Globus pallidus (tissue), 1 donor: Measurements from ENCODE around the gene CYB561D2.
A peak's percentile ranks its signal among the peaks of the same experiment; 100 is the strongest.

Experiments used
- DNase-seq: peaks from one replicate; pipeline ENCODE4 v3.0.0-alpha.2; 2015; ENCODE audit warnings: low spot score

Gene CYB561D2

GRCh38 chr3:50365842-50366220, 15.2 kb downstream of the CYB561D2 start:
- no peak for DNase-seq

DNA sequence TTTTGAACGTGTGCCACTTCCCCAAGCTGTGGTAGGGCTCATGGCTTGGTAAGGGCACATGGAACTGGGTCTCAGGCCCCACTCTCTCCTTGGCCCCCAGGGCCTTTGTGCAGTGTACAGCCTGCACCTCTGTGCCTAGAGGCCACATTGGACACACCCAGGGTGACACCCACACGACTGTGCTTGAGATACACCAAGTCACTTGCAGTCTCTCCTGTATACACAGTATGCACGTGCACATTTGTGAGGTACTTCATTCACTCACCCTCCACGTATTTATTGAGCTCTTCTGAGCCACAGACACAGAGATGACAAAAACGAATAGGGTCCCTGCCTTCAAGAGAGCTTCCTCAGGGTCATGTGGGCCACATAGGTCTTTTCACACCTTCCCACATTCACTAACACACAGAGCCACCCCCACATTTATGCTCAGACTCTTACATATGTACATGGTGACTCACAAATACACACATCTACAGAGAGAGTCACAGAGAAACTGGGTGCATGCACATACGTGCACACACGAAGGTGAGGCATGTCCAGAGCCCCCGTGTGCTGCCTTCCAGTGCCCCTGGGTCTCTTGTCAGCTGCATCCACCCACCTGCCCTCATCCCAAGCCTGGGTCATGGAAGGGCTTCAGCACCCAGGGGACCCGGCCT, 18.5 kb downstream of the CYB561D2 start:
- DNase-seq = no peak

- DNase-seq = no peak
These were observed 19.9 kb downstream of the CYB561D2 start for GRCh38 chr3:50370594-50370993.

GRCh38 chr3:50371133-50371685, 20.5 kb downstream of the CYB561D2 start:
- DNase-seq = no peak

- DNase-seq = no peak
These were observed 21.7 kb downstream of the CYB561D2 start for GRCh38 chr3:50372349-50372748.

DNA sequence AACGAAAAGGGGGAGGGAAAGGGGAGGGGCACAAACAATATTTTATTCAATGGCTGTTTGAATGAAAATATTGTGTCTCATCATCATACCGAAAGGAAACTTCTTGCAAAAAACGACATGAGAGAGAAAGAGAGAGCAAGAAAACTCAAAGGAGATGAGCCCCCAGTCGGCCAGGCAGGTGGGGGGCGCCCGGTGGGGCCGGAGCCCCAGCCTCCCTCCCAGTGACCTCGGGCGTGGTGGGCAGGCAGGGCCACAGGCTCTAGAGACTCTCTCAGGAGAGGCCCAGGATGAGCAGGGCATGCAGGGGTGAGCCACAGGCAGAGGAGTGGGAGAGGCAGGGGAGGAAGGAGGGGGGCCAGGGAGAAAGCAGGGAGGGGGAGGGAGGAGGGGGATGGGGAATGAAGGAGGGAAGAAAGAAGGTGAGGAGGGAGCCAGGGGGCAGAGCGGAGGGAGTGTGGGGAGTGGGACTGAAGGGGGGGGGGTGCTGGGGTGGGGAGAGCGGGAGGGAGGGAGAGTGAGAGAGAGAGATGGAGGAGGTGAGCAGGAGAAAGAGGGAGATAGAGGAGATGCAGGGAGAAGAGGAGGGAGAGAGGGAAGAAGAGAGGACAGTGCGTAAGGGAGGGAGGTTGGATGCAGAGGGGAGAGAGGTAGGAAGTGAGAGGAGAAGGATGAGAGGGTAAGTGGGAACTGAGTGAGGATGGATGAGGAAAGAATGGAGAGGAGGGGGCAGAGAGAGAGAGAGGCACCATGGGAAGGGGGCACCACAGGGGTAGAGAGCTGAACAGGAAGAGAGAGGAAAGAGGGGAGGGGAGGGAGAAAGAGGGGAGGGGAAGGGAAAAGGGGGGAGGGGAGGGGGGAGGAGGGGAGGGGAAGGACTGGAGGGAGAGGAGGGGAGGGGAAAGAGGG, 22.7 kb downstream of the CYB561D2 start:
- DNase-seq = no peak

DNA sequence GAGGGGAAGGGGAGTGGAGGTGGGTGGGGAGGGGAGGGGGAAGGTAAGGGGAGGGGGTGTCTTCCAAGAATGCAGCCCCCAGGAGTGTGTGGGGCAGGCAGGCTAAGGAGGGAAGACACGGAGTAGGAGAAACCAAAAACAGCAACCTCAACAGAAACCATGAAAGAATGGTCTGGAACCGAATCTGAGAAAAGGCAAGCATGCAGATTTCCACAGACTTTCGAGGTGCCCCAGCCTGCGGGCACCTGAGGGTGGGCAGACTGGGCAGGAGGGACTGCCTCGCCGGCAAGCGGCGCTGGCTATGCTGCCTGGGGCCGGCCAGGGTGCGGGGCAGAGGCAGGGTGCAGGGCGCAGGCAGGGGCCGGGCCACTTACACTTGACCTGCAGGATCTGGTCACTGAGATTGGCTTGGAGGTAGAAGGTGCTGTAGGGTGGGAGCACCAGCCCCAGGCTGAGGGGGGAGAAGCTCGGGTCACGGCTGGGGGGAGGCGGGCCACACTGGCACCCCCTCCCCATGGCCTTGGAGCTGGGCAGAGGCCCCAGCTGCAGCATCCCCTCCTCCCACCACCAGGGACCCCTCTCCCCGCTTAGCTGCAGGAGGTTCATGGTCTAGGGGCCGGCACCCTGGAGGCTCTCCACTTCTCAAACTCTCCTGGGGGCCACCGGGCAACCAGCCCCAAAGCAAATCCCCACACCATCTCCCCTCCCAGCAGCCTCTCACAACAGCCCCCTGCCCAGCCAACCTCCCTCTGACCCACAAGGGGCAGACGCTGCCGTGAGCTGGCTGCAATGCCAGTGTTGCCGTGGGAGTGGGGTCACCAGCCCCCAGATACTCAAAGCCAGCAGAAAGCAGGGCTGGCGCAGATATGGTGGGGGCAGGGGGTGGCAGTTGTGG, 23.9 kb downstream of the CYB561D2 start:
- no peak for DNase-seq

DNA sequence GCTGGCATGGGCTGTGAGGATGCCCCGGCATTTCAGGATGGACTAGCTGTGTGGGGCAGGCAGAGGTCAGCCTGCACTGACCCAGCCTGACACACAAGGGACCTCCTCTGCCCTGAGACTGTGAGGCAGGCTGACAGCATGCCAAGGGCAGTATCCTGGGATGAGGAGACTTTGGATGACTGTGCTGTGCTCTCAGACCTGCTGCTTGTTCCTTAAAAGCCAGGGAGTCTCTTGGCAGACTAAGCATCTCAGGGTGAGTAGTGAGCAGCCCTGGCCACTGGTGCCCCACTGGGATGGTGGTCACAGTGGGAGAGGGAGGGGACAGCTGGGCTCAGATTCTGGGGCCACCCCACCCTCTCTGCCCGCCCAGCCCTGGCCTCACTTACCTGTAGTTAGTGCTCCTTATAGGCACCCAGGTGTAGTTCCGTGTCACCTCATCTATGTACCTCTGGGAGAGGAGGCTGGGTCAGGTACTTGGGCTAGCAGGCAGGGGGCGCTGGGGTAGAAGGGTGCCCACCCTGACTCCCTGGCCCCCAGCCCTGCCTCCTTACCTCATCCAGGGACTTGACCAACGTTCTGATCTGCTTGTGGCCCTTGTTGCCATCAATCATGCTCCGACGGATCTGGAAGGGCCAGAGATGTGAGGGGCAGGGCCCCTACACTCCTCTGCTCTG, 24.7 kb downstream of the CYB561D2 start:
- no peak for DNase-seq

- DNase-seq = no peak
These were observed 27.4 kb downstream of the CYB561D2 start for GRCh38 chr3:50378024-50378423.

GRCh38 chr3:50378757-50379156, 28.1 kb downstream of the CYB561D2 start:
- DNase-seq = no peak

DNA sequence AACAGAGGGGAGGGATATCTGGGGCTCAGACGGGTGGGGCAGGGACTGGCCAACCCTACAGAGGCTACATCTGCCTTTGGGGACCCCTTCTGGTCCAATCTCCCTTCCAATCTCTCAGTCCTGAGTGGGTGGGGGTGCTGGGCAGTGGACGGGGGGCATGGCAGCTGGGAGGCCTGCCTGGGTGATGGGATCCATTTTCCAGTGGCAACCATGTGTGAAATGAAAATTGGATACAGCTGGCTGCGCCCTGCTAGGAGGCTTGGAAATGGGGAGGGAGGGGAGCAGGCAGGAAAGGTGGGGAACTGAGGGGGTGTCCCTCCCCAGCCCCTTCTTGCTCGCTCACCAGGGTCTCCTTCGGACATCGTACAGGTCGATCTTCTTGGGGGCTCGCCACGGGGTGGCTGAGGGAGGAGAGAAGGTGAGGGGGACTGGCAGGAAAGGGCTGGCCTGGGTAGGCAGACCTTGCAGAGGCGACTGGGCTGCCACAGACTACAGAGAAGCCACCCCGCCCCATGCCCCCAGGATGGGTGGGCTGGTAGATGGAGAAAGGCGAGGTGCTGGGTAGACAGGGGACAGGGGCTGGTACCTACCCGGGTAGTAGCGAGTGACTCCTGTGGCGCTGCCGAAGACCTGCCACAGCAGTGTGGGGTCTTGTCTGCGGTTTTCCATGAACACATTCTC, 29.9 kb downstream of the CYB561D2 start:
- no peak for DNase-seq

DNA sequence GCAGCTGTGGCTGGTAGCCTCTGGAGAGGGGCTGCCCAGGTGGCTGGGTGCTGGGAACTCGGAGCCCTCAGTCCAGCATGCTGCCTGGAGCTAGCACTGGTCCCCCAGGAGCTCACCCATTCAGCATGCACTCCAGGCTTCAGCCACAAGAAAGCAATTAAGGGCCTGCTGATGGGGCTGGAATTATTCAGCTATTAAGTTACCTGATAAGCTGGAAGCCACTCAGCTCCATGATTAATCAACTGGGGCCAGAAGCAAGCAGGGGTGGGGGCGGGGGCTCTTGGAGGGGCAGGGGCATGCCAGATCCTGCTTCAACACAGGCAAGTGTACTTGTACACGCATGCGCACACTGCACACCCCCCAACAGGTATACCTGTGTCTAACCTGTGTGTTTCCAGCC, 30.7 kb downstream of the CYB561D2 start:
- no peak for DNase-seq

DNA sequence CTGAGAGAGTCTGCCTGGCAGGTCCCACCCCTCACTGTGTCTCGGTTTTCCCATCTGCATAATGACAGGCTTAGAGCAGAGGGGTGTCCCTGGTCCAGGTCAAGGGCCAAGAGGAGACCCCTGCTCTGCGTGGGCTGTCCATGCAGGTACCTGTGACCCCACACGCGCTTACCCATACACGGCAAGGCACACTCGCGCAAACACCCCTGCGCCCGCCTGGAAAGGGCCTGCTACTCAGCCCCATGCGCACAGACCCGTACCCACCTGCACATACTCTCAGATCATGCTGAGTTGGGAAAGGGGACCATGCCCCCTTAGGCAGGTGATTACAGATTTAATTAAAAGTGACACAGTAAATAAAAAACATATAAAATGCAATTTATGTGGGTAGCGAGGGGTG, 32.1 kb downstream of the CYB561D2 start:
- DNase-seq = no peak

GRCh38 chr3:50383750-50384149, 33.1 kb downstream of the CYB561D2 start:
- DNase-seq = no peak

- DNase-seq = no peak
These were observed 35.1 kb downstream of the CYB561D2 start for GRCh38 chr3:50385754-50386153.

DNA sequence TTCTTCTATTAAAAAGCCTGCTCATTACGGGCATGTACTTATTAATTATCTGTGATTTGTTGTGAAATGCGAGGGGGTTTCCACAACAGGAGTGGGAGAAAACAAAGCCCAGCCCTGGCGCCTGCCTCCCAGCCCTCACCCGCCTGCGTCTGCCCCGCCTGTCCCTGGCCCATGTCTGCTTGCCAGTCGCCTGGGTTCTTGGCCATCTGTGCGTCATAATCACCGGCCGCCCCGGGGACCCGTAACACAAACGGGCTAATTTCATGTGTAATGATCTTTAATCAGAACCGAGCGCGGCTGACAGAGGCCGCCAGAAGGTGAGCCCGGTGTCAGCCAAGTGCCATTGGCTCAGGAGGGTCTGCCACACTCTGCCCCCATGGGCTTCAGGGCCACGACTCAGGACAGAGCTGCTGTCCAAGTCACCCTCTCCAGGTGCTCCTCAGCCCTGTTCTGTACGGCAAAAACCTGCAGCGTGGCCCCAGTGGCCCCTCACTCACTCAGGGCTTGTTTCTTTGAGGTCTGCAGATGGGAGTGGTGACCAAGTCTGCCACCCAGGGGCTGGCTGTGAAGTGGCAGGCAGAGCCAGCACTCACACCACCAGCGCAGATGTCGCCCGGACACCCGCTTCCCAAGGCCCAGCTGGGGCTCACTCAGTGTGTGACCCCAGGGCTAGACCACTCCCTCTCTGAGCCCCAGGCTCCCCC, 37.5 kb downstream of the CYB561D2 start:
- no peak for DNase-seq

DNA sequence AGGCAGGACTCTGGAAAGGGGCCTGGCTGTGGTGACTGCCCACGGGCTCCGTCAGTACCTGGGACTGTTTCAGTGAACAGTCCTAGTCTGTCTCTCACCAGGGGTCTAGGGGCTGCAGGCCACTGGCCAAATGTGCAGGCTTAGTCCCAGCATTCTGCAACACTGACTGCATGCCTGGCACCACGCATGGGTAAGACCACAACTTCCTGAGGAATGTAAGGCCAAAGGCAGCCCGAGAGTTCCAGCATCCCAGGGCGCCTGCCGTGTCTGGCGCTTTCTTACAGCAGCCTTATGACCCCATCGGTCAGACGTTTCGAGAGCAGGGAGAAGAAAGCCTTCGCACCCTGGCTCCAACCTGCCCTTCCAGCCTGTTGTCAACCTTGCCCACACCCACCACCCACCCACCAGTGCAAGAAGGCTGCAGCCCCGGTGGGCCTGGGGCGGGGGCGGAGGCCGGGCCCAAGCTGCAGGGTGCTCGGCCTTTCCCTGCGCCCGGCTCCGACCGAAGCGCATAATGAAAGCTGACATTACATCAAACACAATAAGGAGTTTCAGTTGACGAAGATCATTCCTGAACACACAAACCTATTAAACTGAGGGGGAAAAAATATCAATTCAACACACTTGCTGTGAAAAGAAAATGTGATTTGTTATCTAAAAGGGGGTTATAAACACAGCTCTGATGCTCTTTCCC, 38.2 kb downstream of the CYB561D2 start:
- no peak for DNase-seq

DNA sequence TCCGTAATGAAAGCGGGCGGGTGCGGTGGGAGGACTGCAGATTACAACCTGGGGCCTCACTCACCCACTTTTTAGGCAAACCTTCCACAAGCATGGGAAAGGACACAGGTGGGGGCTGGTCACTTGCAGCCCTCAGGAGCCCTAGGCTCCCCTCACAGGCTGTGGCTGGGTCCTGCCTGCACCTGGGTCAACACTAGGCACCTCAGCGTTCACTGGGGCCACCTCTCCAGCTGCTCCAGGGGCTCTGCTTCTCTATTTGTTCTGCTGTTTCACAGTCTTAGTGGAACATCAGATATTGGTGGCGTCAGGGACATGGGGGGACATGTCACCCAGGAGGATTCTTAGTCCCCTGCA, 38.7 kb downstream of the CYB561D2 start:
- DNase-seq = no peak

- DNase-seq = peak; percentile 24
These were observed 40.0 kb downstream of the CYB561D2 start for GRCh38 chr3:50390508-50391224.
